ENCODE data around the gene ZMAT5.
"Not testable (repeated sequence)": the region's sequence is repeated elsewhere in the genome, so short reads cannot be mapped to it uniquely, and the experiment has no call there.

ZMAT5 gene

DNA sequence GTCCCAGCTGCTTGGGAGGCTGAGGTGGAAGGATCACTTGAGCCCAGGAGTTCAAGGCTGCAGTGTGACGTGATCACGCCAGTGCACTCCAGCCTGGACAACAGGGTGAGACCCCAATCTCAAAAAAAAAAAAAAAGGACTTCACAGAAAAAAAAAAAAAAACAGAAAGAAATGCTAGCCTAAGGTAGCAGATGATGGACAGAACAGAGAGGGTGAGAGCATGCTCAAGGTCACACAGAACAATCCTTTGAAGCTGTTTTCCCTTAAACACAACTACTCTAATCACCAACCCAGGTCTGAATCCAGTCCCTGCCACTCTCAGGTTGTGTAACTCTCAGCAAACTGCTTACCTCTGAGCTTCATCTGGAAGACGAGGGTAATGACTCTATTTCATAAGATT lies 9.7 kb downstream of the ZMAT5 start:
- TF ChIP-seq, protein P1, sequence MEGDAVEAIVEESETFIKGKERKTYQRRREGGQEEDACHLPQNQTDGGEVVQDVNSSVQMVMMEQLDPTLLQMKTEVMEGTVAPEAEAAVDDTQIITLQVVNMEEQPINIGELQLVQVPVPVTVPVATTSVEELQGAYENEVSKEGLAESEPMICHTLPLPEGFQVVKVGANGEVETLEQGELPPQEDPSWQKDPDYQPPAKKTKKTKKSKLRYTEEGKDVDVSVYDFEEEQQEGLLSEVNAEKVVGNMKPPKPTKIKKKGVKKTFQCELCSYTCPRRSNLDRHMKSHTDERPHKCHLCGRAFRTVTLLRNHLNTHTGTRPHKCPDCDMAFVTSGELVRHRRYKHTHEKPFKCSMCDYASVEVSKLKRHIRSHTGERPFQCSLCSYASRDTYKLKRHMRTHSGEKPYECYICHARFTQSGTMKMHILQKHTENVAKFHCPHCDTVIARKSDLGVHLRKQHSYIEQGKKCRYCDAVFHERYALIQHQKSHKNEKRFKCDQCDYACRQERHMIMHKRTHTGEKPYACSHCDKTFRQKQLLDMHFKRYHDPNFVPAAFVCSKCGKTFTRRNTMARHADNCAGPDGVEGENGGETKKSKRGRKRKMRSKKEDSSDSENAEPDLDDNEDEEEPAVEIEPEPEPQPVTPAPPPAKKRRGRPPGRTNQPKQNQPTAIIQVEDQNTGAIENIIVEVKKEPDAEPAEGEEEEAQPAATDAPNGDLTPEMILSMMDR (IDR thresholded peaks at IDR 0.05; ENCODE audit: control extremely low read depth, extremely low read depth, low read depth, missing control alignments) = no peak
- ChIA-PET POLR2A (no interaction called here), CTCF (no interaction called here)
- DNase-seq (ENCODE audit: extremely low spot score) = no peak

- ChIA-PET CTCF (no interaction called here), POLR2A (no interaction called here)
- TF ChIP-seq, protein P1 (IDR thresholded peaks at IDR 0.05; ENCODE audit: control extremely low read depth, extremely low read depth, low read depth, missing control alignments) = no peak
- no peak for DNase-seq (ENCODE audit: extremely low spot score)
Observed at GRCh38 chr22:29756341-29756740, 10.5 kb downstream of the ZMAT5 start.

GRCh38 chr22:29755889-29756288 lies 10.9 kb downstream of the ZMAT5 start:
- no peak for DNase-seq (ENCODE audit: extremely low spot score)
- ChIA-PET POLR2A (no interaction called here), CTCF (interaction anchor here (1.0 kb wide), 1 partner anchor 10 kb away, joined by 4 read pairs; the partner anchor contains the start of gene ZMAT5)
- TF ChIP-seq, protein P1 (IDR thresholded peaks at IDR 0.05; ENCODE audit: control extremely low read depth, extremely low read depth, low read depth, missing control alignments) = no peak

DNA sequence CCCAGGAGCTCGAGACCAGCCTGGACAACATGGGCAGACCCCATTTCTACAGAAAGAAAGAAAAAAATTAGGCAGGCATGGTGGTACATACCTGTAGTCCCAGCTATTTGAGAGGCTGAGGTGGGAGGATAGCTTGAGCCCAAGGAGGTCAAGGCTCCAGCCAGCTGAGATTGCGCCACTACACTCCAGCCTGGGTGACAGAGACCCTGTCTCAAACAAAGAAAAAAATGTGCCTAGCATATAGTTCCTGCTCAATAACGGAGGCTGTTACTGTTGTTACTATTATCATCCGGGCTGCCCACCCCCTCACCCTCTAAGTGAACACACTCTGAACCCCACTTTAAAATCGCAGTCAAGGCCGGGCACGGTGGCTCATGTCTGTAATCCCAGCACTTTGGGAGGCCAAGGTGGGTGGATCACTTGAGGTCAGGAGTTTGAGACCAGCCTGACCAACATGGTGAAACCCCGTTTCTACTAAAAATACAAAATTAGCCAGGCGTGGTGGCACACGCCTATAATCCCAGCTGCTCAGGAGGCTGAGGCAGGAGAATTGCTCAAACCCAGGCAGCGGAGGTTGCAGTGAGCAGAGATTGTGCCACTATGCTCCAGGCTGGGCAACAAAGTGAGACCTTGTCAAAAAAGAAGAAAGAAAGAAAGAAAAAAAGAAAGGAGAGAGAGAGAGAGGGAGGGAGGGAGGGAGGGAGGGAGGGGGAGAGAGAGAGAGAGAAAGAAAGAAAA lies 12.0 kb downstream of the ZMAT5 start:
- CTCF ChIA-PET = interaction anchor here (1.0 kb wide), 1 partner anchor 11 kb away, joined by 4 read pairs; the partner anchor contains the start of gene ZMAT5
- POLR2A ChIA-PET; DNase-seq (ENCODE audit: extremely low spot score): not testable (repeated sequence)

DNA sequence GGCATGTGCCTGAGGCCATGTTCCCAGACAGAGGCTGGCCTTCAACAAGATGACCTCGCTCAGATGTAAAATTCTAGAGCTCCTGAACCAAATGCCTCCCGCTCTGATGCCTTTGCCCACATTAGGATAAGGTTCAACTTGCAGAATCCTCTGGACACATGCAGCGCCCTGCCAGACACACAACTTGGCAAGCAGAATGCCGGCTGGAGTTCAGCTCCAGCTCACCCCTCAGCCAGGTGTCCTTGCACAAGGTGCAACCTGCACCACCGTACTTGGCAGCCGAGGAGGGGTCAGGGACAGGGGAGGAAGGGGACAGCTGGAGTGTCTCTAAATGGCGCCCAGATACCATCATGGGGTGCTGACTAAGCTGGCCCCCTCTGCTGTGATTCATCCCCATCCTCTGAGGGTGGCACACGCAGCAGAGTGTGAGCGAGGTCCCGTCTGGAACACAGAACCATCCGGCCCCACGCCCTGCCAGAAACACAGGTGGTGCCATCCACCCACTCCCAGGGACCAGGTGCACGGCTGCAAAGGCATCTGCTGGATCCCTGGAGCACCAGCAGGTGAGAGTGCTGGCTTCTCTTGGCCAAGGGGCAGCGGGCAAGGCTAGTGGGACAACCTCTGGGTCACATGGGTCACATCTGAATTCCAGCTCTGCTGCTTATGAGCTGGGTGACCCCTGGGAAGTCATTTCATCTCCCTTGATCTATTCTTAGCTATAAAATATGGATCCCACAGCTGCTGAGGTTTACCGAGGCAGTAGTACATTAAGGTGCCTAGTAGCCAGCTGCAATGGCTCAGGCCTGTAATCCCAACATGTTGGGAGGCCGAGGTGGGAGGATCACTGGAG lies 12.8 kb downstream of the ZMAT5 start:
- TF ChIP-seq, protein P1 (IDR thresholded peaks at IDR 0.05; ENCODE audit: control extremely low read depth, extremely low read depth, low read depth, missing control alignments) = no peak
- no peak for DNase-seq (ENCODE audit: extremely low spot score)
- CTCF ChIA-PET = interaction anchor here (1.9 kb wide), 1 partner anchor 12 kb away, joined by 4 read pairs; no protein-coding TSS in a partner anchor
- POLR2A ChIA-PET = no interaction called here

DNA sequence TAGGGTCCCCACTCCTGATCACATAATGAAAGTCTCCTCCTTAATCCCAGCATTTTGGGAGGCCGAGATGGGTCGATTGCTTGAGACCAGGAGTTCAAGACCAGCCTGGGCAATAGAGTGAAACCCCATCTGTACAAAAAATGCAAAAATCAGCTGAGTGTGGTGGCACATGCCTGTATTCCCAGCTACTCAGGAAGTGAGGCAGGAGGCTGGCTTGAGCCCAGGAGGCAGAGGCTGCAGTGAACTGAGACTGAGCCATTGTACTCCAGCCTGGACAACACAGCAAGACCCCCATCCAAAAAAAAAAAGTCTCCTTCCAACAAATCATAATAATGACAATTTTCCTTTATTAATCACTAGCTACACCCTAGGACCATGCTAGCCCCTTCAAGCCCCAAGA lies 15.1 kb downstream of the ZMAT5 start:
- CTCF ChIA-PET = interaction anchor here (1.1 kb wide), 1 partner anchor 11 kb away, joined by 3 read pairs; no protein-coding TSS in a partner anchor
- DNase-seq (ENCODE audit: extremely low spot score) = no peak
- TF ChIP-seq, protein P1 (IDR thresholded peaks at IDR 0.05; ENCODE audit: control extremely low read depth, extremely low read depth, low read depth, missing control alignments) = no peak
- POLR2A ChIA-PET = no interaction called here
